ENCODE results near the gene SELENOS.
A peak's percentile ranks its signal among the peaks of the same experiment; 100 is the strongest.

SELENOS gene

DNA sequence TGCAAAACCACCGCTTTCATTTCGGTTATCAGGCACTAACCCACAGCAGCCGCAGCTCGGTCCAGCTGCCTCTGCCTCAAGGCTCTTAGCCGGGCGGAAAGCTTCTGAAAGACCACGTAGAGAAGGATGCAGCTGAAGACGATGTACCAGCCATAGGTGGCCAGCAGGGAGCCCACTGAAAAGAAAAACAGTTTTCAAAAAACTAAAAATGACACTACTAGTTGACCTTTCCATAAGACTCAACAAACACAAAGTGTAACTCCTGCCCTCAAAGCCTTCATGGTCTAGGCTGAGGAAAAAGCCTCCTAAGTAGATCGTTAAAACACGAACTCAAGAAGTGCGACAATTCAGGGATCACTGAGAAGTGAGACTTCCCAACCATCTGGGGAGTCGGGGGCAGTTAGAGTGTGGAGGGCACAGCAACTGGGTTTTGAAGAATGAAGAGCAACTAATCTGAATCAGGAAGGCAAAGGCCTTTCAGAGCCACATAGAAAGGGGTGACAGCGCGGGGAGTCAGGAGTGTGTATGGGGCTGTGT, 716 bp downstream of the SELENOS start:
- no peak for DNase-seq

GRCh38 chr15:101275018-101275417, 2.3 kb downstream of the SELENOS start:
- no peak for DNase-seq

DNA sequence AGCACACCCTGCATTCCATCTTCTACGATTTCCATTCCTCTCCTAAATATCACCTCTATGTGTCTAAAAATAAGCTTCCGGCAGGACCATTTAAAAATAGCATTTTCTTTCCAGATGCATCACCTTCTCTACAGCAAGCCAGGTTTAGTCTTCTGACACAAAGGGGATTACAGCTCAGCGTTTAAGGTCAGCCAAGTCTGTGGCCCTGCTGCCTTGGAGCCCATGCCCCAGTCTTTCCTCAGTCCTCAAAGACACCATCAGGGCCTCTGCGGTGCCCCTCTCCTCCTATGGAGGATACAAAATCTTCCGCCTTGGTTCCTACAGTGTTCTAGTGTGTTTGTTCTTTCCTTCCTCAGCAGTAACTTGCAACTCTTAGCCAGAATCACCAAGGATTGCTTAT, 3.8 kb downstream of the SELENOS start:
- DNase-seq = no peak

DNA sequence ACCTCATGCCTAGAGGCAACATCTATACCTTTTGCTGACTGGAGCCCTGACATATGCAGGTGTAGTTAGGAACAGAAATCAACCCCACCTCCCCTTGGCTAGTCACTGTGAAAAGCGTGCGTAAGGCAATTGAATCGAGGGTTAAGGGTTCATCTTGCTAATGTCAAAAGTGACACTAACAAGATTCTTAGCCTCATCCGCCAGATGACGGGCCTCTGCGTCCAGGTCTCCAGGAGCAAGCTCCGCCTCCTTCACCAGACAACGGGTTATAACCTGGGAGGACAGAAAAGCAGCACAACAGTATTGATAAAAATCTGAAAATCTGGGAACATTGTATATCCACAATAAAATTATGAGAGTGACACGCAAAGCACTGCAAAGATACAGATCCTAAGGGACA, 4.7 kb downstream of the SELENOS start:
- no peak for DNase-seq

DNA sequence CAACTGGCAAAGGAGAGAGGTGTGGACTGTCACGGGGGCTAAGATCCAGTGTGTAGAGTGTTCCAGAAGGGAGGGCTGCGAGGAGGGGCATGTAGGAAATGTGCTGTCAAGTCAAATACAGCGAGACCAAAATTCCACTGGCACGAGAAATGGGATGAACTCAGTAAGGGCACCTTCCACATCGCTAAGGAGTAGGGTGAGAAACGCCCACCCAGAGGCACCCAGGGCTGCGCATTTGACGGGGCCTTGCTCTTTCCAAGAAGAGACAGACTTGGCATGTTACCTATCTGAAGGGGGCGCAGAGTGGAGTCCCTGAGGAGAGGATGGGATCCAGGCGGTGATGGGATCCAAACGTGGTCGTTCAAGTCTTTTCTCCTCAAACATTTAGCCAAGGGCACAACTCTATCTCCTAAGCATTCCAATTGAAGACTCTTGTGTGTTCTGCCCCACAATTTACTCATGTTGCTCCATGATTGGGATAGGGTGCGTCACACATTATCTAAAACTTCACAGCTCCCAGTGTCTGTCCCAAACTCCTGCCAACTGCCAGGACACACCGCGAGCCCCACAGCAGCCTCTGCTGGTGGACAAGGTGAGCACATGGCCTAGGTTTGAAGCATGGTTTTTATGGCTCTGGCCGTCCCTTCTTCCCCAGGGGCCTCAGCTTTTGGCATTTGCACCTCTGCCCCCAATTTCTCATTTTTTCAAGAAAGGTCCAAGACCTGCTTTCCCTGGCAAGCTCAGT, 7.6 kb downstream of the SELENOS start:
- DNase-seq = no peak

GRCh38 chr15:101267320-101268104, 9.8 kb downstream of the SELENOS start:
- peak; percentile 61 for DNase-seq

DNA sequence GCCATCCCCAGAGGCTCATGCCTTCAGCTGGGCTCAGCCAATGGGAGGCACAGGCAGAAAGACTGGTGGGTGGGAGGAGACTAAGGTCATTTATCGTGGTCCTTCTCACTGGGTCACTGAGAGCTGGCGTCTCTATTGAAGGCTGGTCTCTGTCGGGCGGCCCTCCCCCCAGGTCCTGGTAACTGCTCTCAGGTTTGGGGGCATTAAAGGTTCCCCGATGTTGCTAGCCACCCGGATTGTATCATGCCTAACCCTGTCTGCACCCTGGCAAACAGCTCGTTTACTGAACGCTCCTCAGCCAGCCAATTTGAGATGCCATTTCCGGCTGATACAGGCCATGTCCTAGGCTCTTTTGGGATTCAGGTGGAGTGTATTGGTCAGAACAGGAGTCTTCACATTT, 10.5 kb downstream of the SELENOS start:
- no peak for DNase-seq

GRCh38 chr15:101266034-101266433, 11.3 kb downstream of the SELENOS start:
- no peak for DNase-seq

GRCh38 chr15:101264911-101265641, 12.2 kb downstream of the SELENOS start:
- no peak for DNase-seq

GRCh38 chr15:101264011-101264410, 13.3 kb downstream of the SELENOS start:
- DNase-seq = no peak

DNA sequence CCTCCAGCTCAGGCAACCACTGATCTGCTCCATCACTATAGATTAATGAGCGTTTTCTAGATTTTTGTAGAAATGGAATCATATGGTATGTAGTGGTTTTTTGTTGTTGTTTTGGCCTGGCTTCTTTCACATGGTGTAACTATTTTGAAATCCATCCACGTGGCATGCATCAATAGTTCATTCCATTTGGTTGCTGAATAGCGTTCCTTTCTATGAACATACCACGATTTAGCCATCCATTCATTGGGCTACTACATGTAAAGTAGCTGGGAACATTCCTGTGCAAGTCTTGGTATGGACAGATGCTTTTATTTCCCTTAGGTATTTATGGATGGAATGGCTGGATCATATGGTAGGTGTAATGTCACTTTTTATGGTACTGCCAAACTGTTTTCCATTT, 14.7 kb downstream of the SELENOS start:
- DNase-seq = no peak

- DNase-seq = peak; percentile 70
These were observed 18.8 kb downstream of the SELENOS start for GRCh38 chr15:101258238-101259144.

- DNase-seq = no peak
These were observed 20.5 kb downstream of the SELENOS start for GRCh38 chr15:101256757-101257156.

GRCh38 chr15:101255615-101256241, 21.6 kb downstream of the SELENOS start:
- no peak for DNase-seq

GRCh38 chr15:101255051-101255395, 22.3 kb downstream of the SELENOS start:
- no peak for DNase-seq

GRCh38 chr15:101254157-101255050, 22.9 kb downstream of the SELENOS start:
- DNase-seq = no peak

- DNase-seq = no peak
These were observed 24.4 kb downstream of the SELENOS start for GRCh38 chr15:101252836-101253235.

GRCh38 chr15:101251830-101252820, 25.2 kb downstream of the SELENOS start, which contains the start of gene CHSY1:
Gene CHSY1, minus strand, starts transcription at chr15:101252048. Its CDS starts 592 bp downstream, at chr15:101251456.
- DNase-seq = peak; percentile 92

Data from midbrain (tissue), 1 donor.